Subcutaneous abdominal adipose tissue (tissue), 5 donors: Measurements from ENCODE around the gene LAMA5.
A peak's percentile ranks its signal among the peaks of the same experiment; 100 is the strongest.

Source experiments
- H3K27ac ChIP-seq: one replicate; pipeline ENCODE4 v1.7.0; 2013; ENCODE audit warnings: low read depth, mild to moderate bottlenecking, inconsistent platforms, low read length, moderate library complexity
- H3K27me3 ChIP-seq, 5 donors: one replicate each; pipeline ENCODE4 v1.7.0; 2013; ENCODE audit warnings: low read length in 5 of 5, inconsistent platforms in 1 of 5; ENCODE audit not compliant: control insufficient read depth in 5 of 5, insufficient read depth in 4 of 5
- H3K36me3 ChIP-seq, 5 donors: one replicate each; pipeline ENCODE4 v1.7.0; 2013; ENCODE audit warnings: low read length in 5 of 5; ENCODE audit not compliant: control insufficient read depth in 5 of 5, insufficient read depth in 5 of 5
- H3K4me1 ChIP-seq, 5 donors: one replicate each; pipeline ENCODE4 v1.7.0; 2013; ENCODE audit warnings: low read length in 5 of 5, mild to moderate bottlenecking in 3 of 5, moderate library complexity in 1 of 5; ENCODE audit not compliant: control insufficient read depth in 5 of 5, insufficient read depth in 5 of 5
- H3K4me3 ChIP-seq, 5 donors: one replicate each; pipeline ENCODE4 v1.7.0; 2013; ENCODE audit warnings: low read length in 5 of 5, low read depth in 1 of 5
- H3K9ac ChIP-seq, 5 donors: one replicate each; pipeline ENCODE4 v1.7.0; 2013; ENCODE audit warnings: low read length in 5 of 5, mild to moderate bottlenecking in 4 of 5, moderate library complexity in 3 of 5
- H3K9me3 ChIP-seq, 5 donors: one replicate each; pipeline ENCODE4 v1.7.0; 2013; ENCODE audit warnings: low read length in 5 of 5; ENCODE audit not compliant: control insufficient read depth in 5 of 5
- donor health status: healthy.
- donor health status: healthy.
- donor health status: healthy.
- donor health status: healthy.
- donor health status: healthy.

Gene LAMA5

GRCh38 chr20:62303340-62304226, 63.5 kb downstream of the LAMA5 start:
- H3K36me3 ChIP-seq, result peaks cover 0 to 45% (median 43%) of the 10 kb centered on the region in 5 donors
- H3K27ac ChIP-seq, result peak overlapping the region; percentile 100
- H3K4me1 ChIP-seq, result peaks cover 6 to 31% (median 28%) of the 10 kb centered on the region in 5 donors
- peak overlapping the region; percentile 88 to 91 (median 90) for H3K4me3 ChIP-seq
- no peaks in the 10 kb centered on the region for H3K9me3 ChIP-seq
- H3K9ac ChIP-seq, result peak overlapping the region; percentile 84 to 98 (median 89)
- no peaks in the 10 kb centered on the region for H3K27me3 ChIP-seq

GRCh38 chr20:62303062-62303339, 64.1 kb downstream of the LAMA5 start:
- peak overlapping the region in 4 of 5 donors; percentile 88 to 91 (median 90) for H3K4me3 ChIP-seq
- peaks cover 0 to 40% (median 37%) of the 10 kb centered on the region in 5 donors for H3K36me3 ChIP-seq
- peak overlapping the region; percentile 100 for H3K27ac ChIP-seq
- H3K27me3 ChIP-seq, result no peaks in the 10 kb centered on the region
- H3K9ac ChIP-seq, result peak overlapping the region in 4 of 5 donors; percentile 88 to 98 (median 89)
- no peaks in the 10 kb centered on the region for H3K9me3 ChIP-seq
- H3K4me1 ChIP-seq, result peaks cover 6 to 31% (median 28%) of the 10 kb centered on the region in 5 donors

- H3K27ac ChIP-seq, result peak within 1 kb of the TSS; percentile 100
- H3K4me3 ChIP-seq, result peak within 1 kb of the TSS; percentile 88 to 91 (median 90)
- H3K9ac ChIP-seq, result peak within 1 kb of the TSS; percentile 84 to 98 (median 89)
- no peaks in the 10 kb centered on the region for H3K27me3 ChIP-seq
- H3K36me3 ChIP-seq, result peaks cover 0 to 38% (median 32%) of the 10 kb centered on the region in 5 donors
- H3K9me3 ChIP-seq, result no peaks in the 10 kb centered on the region
- H3K4me1 ChIP-seq, result peaks cover 6 to 31% (median 28%) of the 10 kb centered on the region in 5 donors
These were observed 64.6 kb downstream of the LAMA5 start, which contains the start of gene ADRM1 for GRCh38 chr20:62302341-62303061. Gene ADRM1 (plus strand): TSS chr20:62302997. CDS start chr20:62303569, 572 bp downstream.

- Histone ChIP-seq H3K9me3 (no peaks in the 10 kb centered on the region), H3K4me1 (peaks cover 6 to 35% (median 28%) of the 10 kb centered on the region in 5 donors), H3K4me3 (peak overlapping the region; percentile 55 to 91 (median 77)), H3K27me3 (no peaks in the 10 kb centered on the region), H3K9ac (peak overlapping the region in 3 of 5 donors; percentile 38 to 98 (median 94)), H3K27ac (peak overlapping the region; percentile 100), H3K36me3 (peaks cover 0 to 37% (median 27%) of the 10 kb centered on the region in 5 donors)
These were observed 65.3 kb downstream of the LAMA5 start for GRCh38 chr20:62301773-62302340.

- Histone ChIP-seq H3K9ac (no peak overlapping the region), H3K9me3 (no peaks in the 10 kb centered on the region), H3K36me3 (peaks cover 0 to 35% (median 26%) of the 10 kb centered on the region in 5 donors), H3K27ac (no peak overlapping the region), H3K4me3 (peak overlapping the region in 1 of 5 donors; percentile 90), H3K27me3 (no peaks in the 10 kb centered on the region), H3K4me1 (peaks cover 6 to 35% (median 28%) of the 10 kb centered on the region in 5 donors)
These were observed 65.9 kb downstream of the LAMA5 start for GRCh38 chr20:62301111-62301668.

GRCh38 chr20:62300319-62300718, 66.8 kb downstream of the LAMA5 start:
- Histone ChIP-seq H3K4me1 (peaks cover 6 to 28% (median 21%) of the 10 kb centered on the region in 5 donors), H3K36me3 (peaks cover 0 to 35% (median 25%) of the 10 kb centered on the region in 5 donors), H3K9ac (no peak overlapping the region), H3K27me3 (no peaks in the 10 kb centered on the region), H3K4me3 (no peak overlapping the region), H3K27ac (no peak overlapping the region), H3K9me3 (no peaks in the 10 kb centered on the region)

DNA sequence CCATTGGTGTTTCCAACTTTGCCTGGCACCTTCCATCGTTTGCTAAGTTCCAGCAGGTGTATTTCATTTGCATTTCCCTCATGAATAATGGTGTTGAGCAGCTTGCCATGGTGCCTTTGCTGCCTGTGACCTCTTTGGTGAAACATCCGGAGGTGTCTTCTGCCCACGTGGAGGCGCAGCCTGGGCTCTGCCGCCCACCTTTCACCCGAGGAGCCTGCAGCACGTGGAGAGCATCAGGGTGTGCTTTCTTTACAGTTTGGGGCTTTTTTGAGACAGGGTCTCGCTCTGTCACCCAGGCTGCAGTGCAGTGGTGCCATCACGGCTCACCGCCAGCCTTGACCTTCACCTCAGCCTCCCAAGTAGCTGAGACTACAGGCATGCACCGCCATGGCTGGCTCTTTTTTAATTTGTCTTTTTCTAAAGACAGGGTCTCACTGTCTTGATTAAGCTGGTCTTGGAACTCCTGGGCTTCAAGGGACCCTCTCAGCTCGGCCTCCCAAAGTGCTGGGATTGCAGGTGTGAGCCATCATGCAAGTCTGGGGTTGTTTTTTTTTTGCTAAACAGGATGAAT, 67.4 kb downstream of the LAMA5 start:
- no peaks in the 10 kb centered on the region for H3K9me3 ChIP-seq
- peaks cover 0 to 33% (median 24%) of the 10 kb centered on the region in 5 donors for H3K36me3 ChIP-seq
- no peak overlapping the region for H3K27ac ChIP-seq
- no peak overlapping the region for H3K9ac ChIP-seq
- H3K27me3 ChIP-seq, result no peaks in the 10 kb centered on the region
- H3K4me3 ChIP-seq, result no peak overlapping the region
- peaks cover 6 to 22% (median 15%) of the 10 kb centered on the region in 5 donors for H3K4me1 ChIP-seq

- no peaks in the 10 kb centered on the region for H3K9me3 ChIP-seq
- no peak overlapping the region for H3K9ac ChIP-seq
- H3K27ac ChIP-seq, result no peak overlapping the region
- H3K27me3 ChIP-seq, result no peaks in the 10 kb centered on the region
- peaks cover 0 to 12% (median 4%) of the 10 kb centered on the region in 5 donors for H3K4me1 ChIP-seq
- peaks cover 3 to 37% (median 28%) of the 10 kb centered on the region in 5 donors for H3K36me3 ChIP-seq
- H3K4me3 ChIP-seq, result no peak overlapping the region
These were observed 68.4 kb downstream of the LAMA5 start for GRCh38 chr20:62298577-62299249.
